H1 (cell line): Measurements from ENCODE around the gene TMUB1. TPM values are rescaled to one million over a fixed set of nuclear protein-coding genes. Genes with fewer than 3 reads are reported as not detected.

Experiments
- CTCF ChIA-PET: fragments of 300-600 bp; sonication (Branson Sonifier 250); formaldehyde crosslinking; loops from one replicate; lab custom pipeline; 2021; ENCODE audit not compliant: partially characterized antibody; lab: Charles Lee
- POLR2A ChIA-PET: fragments of 300-600 bp; sonication (Branson Sonifier 250); formaldehyde crosslinking; loops from one replicate; lab custom pipeline; 2021; ENCODE audit warnings: inconsistent platforms; ENCODE audit not compliant: partially characterized antibody; lab: Charles Lee
- DNase-seq, 2 experiments: peaks; one replicate each; pipeline versions ENCODE4 v3.0.0 to v3.0.0-alpha.2; 2010 to 2022; ENCODE audit warnings: low spot score in 2 of 2, low read depth in 1 of 2, mixed read lengths in 1 of 2
- FAIRE-seq: peaks from 2 replicates; lab custom pipeline; 2011; peaks lifted over from hg19 to GRCh38; lab: Jason Lieb, UNC
- H2AFZ ChIP-seq: 2 replicates; pipeline ENCODE4 v1.8.1; 2012; ENCODE audit warnings: low read length, inconsistent platforms
- H2AK5ac ChIP-seq: 2 replicates; pipeline ENCODE4 v1.6.1; 2013; ENCODE audit warnings: low read depth, low read length
- H2BK120ac ChIP-seq: replicated peaks from 2 replicates; pipeline ENCODE3; 2013; ENCODE audit warnings: low read depth, low read length, inconsistent platforms
- H2BK12ac ChIP-seq: 2 replicates; pipeline ENCODE4 v1.6.1; 2013; ENCODE audit warnings: low read depth, low read length
- H2BK15ac ChIP-seq: 2 replicates; pipeline ENCODE4 v1.6.1; 2013; ENCODE audit warnings: low read length
- H2BK20ac ChIP-seq: 2 replicates; pipeline ENCODE4 v1.6.1; 2013; ENCODE audit warnings: low read length
- H2BK5ac ChIP-seq: 2 replicates; pipeline ENCODE4 v1.6.1; 2013; ENCODE audit warnings: low read depth, low read length
- H3K14ac ChIP-seq: 2 replicates; pipeline ENCODE4 v1.6.1; 2013; ENCODE audit warnings: inconsistent platforms; ENCODE audit not compliant: insufficient read length
- H3K18ac ChIP-seq: 2 replicates; pipeline ENCODE4 v1.6.1; 2013; ENCODE audit warnings: low read length; ENCODE audit errors: extremely low read depth
- H3K23ac ChIP-seq: 2 replicates; pipeline ENCODE4 v1.6.1; 2013; ENCODE audit warnings: inconsistent platforms; ENCODE audit not compliant: insufficient read length
- H3K23me2 ChIP-seq: 2 replicates; pipeline ENCODE4 v1.6.1; 2013; ENCODE audit warnings: low read depth, low read length
- H3K27ac ChIP-seq: 2 replicates; pipeline ENCODE4 v1.6.1; 2011; ENCODE audit warnings: low read depth, low read length, inconsistent platforms
- H3K27me3 ChIP-seq, 4 experiments: replicated peaks in 1 of 4; 1 replicate in 1 of 4; 2 replicates in 3 of 4; pipeline versions ENCODE4 v1.6.1 to v1.8.1; 2011 to 2013; ENCODE audit warnings: low read length in 3 of 4, mild to moderate bottlenecking in 3 of 4, inconsistent platforms in 2 of 4, mixed read lengths in 2 of 4, moderate library complexity in 1 of 4; ENCODE audit not compliant: control insufficient read depth in 3 of 4, insufficient read depth in 3 of 4; ENCODE audit errors: extremely low read depth in 1 of 4
- H3K36me3 ChIP-seq, 4 experiments: 2 replicates each; pipeline versions ENCODE4 v1.6.1 to v1.8.1; 2011 to 2013; ENCODE audit warnings: mild to moderate bottlenecking in 4 of 4, low read length in 3 of 4, moderate library complexity in 2 of 4, control low read depth in 1 of 4, inconsistent platforms in 1 of 4; ENCODE audit not compliant: insufficient read depth in 4 of 4, control insufficient read depth in 2 of 4
- H3K4ac ChIP-seq: replicated peaks from 2 replicates; pipeline ENCODE3; 2013; ENCODE audit warnings: low read length, low read depth, mixed read lengths, inconsistent platforms; ENCODE audit not compliant: insufficient read length
- H3K4me1 ChIP-seq, 4 experiments: replicated peaks in 1 of 4; 1 replicate in 1 of 4; 2 replicates in 3 of 4; pipeline versions ENCODE4 v1.6.1 to v1.8.1; 2011 to 2013; ENCODE audit warnings: low read length in 3 of 4, inconsistent platforms in 2 of 4, mixed read lengths in 1 of 4; ENCODE audit not compliant: insufficient read depth in 4 of 4, control insufficient read depth in 3 of 4
- H3K4me2 ChIP-seq, 2 experiments: 2 replicates each; pipeline versions ENCODE4 v1.6.1 to v1.8.1; 2011 to 2013; ENCODE audit warnings: low read depth in 2 of 2, low read length in 2 of 2, control low read depth in 1 of 2, inconsistent platforms in 1 of 2, mild to moderate bottlenecking in 1 of 2; ENCODE audit not compliant: insufficient read depth in 1 of 2
- H3K4me3 ChIP-seq, 4 experiments: fragments of 200-600, 300-600 bp in 1 of 4; sonication (generic), shearing (Covaris generic), sonication (Bioruptor Twin) in 1 of 4; 2 replicates each; pipeline versions ENCODE4 v1.5.1 to v1.8.1; 2011 to 2016; ENCODE audit warnings: low read length in 4 of 4, low read depth in 3 of 4, control low read depth in 2 of 4, inconsistent platforms in 2 of 4, mild to moderate bottlenecking in 2 of 4, mixed read lengths in 1 of 4, moderate library complexity in 1 of 4; ENCODE audit not compliant: insufficient read depth in 2 of 4; ENCODE audit errors: extremely low read depth in 1 of 4
- H3K56ac ChIP-seq: replicated peaks from 2 replicates; pipeline ENCODE3; 2013; ENCODE audit warnings: low read depth, mild to moderate bottlenecking, mixed read lengths, low read length, inconsistent platforms; ENCODE audit not compliant: insufficient read length
- H3K79me1 ChIP-seq: 2 replicates; pipeline ENCODE4 v1.6.1; 2013; ENCODE audit warnings: low read depth, low read length, control low read depth
- H3K79me2 ChIP-seq, 2 experiments: 2 replicates each; pipeline versions ENCODE4 v1.6.1 to v1.8.1; 2012 to 2013; ENCODE audit warnings: low read length in 2 of 2, mild to moderate bottlenecking in 2 of 2, inconsistent platforms in 1 of 2; ENCODE audit not compliant: insufficient read depth in 2 of 2, control insufficient read depth in 1 of 2
- H3K9ac ChIP-seq, 4 experiments: replicated peaks in 1 of 4; 1 replicate in 1 of 4; 2 replicates in 3 of 4; pipeline versions ENCODE4 v1.6.1 to v1.8.1; 2011 to 2013; ENCODE audit warnings: low read depth in 3 of 4, low read length in 3 of 4, control low read depth in 2 of 4, mild to moderate bottlenecking in 2 of 4, moderate library complexity in 2 of 4, inconsistent platforms in 1 of 4; ENCODE audit errors: extremely low read depth in 1 of 4
- H3K9me3 ChIP-seq, 2 experiments: 2 replicates each; pipeline versions ENCODE4 v1.6.1 to v1.8.1; 2012 to 2013; ENCODE audit warnings: mild to moderate bottlenecking in 2 of 2, moderate library complexity in 2 of 2, control low read depth in 1 of 2, inconsistent platforms in 1 of 2, low read depth in 1 of 2, low read length in 1 of 2, mixed read lengths in 1 of 2; ENCODE audit not compliant: insufficient read depth in 2 of 2
- H4K20me1 ChIP-seq, 2 experiments: replicated peaks in 1 of 2; 2 replicates each; pipeline versions ENCODE3 to v1.8.1; 2011 to 2013; ENCODE audit warnings: inconsistent platforms in 2 of 2, low read length in 2 of 2, mild to moderate bottlenecking in 1 of 2; ENCODE audit not compliant: insufficient read depth in 2 of 2, control insufficient read depth in 1 of 2
- H4K5ac ChIP-seq: 2 replicates; pipeline ENCODE4 v1.6.1; 2013; ENCODE audit warnings: low read length, low read depth, mixed read lengths, inconsistent platforms; ENCODE audit not compliant: insufficient read length
- H4K8ac ChIP-seq: 2 replicates; pipeline ENCODE4 v1.8.0; 2013; ENCODE audit warnings: mild to moderate bottlenecking, moderate library complexity, low read length, inconsistent platforms; ENCODE audit not compliant: insufficient read depth; ENCODE audit errors: extremely low read depth
- H4K91ac ChIP-seq: replicated peaks from 2 replicates; pipeline ENCODE3; 2013; ENCODE audit warnings: low read length, mixed read lengths, inconsistent platforms; ENCODE audit not compliant: insufficient read length
- CTBP2 ChIP-seq: IDR thresholded peaks from 2 replicates; pipeline ENCODE4 v1.7.0; 2011; ENCODE audit warnings: borderline replicate concordance, mild to moderate bottlenecking, moderate library complexity, mixed read lengths, low read length; ENCODE audit not compliant: insufficient read depth, insufficient read length
- SP2 ChIP-seq: IDR thresholded peaks from 2 replicates; pipeline ENCODE4 v1.6.1; 2012; ENCODE audit warnings: mild to moderate bottlenecking, low read length, inconsistent platforms
- TEAD4 ChIP-seq: IDR thresholded peaks from 2 replicates; pipeline ENCODE4 v1.6.1; 2012; ENCODE audit warnings: low read depth, low read length, inconsistent platforms, mixed read lengths
- WGBS, 2 experiments: shearing (Covaris generic) in 1 of 2; methylation state at CpG; one replicate each; pipeline versions ENCODE4 v1.1.6 to v1.1.7; 2013 to 2015; ENCODE audit warnings: low lambda C conversion rate in 2 of 2, mixed read lengths in 2 of 2, inconsistent platforms in 1 of 2, low coverage in 1 of 2, missing lambda C conversion rate in 1 of 2; ENCODE audit not compliant: insufficient replicate concordance in 2 of 2, insufficient coverage in 1 of 2, insufficient read length in 1 of 2; ENCODE audit errors: extremely low coverage in 1 of 2, missing lambda C conversion rate in 1 of 2; 5-methylcytosine and 5-hydroxymethylcytosine counted together
- polyA plus RNA-seq, 7 experiments: library from polyadenylated mRNA; depleted of rRNA in 3 of 7; stranded (reverse) in 5 of 7; unstranded in 2 of 7; fragments of >200 nt in 5 of 7; fragments of 200-250 nt in 2 of 7; gene quantifications; 1 replicate in 5 of 7; 2 replicates in 1 of 7; 4 replicates in 1 of 7; pipeline versions ENCODE4 v1.2.1 to v1.2.3, GENCODE V29; 2011 to 2013; ENCODE audit warnings: missing spikeins in 2 of 7, mixed read lengths in 2 of 7
- total RNA-seq: library from RNA; stranded (reverse); fragmentation: NEBNext Ultra II Directional; extraction: Animal tissue kit (Norgen Biotek cat#: 25700); gene quantifications from 2 replicates; pipeline ENCODE4 v1.2.1, GENCODE V29; 2021

The TMUB1 gene
- total and polyA plus RNA-seq, 2 of the 8 experiments (the other 6 are each of a cell fraction or from before 2014, with no cell fraction given), result 41.4 to 56.2 TPM

DNA sequence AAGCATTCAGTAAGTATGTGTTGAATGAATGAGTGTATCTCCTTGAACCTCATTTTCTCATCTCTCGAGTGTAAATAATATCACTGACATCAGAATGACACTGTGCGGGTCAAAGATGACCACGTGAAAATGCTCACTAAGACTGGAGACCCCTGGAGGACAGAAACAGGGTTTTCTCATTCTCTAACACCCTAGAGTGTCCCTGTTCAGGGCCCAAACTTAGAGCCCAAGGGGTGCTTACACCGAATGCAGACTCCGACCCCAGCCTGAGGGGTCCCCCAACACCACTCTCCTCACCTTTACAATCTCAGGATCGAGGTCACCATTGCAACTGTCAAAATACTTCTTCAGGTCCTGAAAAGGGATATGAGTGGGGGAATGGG is 27.0 kb downstream of the TMUB1 start:
- no peak overlapping the region for H2BK15ac ChIP-seq
- H4K8ac ChIP-seq, result no peak overlapping the region; the same call in 1 of the 2 replicates
- 81% methylated on average over 6 of the region's 6 CpGs; no CpG with 5 or more reads in 1 of the 2 experiments for WGBS, 2 experiments
- H4K5ac ChIP-seq, result no peak overlapping the region
- H3K4me1 ChIP-seq, result peaks cover 9 to 32% (median 23%) of the 10 kb centered on the region in 4 experiments
- H3K79me1 ChIP-seq, result 0 out of 2 replicates have a peak, but pooled peaks cover 3% of the 10 kb centered on the region
- no peak overlapping the region for H3K27ac ChIP-seq
- H3K14ac ChIP-seq, result no peak overlapping the region
- no peak for DNase-seq
- peak overlapping the region in 1 of 4 experiments; percentile 91; a peak in 1 of 8 replicates for H3K4me3 ChIP-seq
- no peak overlapping the region for H2AFZ ChIP-seq
- no peaks in the 10 kb centered on the region for H3K9me3 ChIP-seq
- H4K20me1 ChIP-seq, result peaks cover 0 to 12% of the 10 kb centered on the region in 2 experiments
- no peak overlapping the region for H2BK20ac ChIP-seq
- H3K23me2 ChIP-seq, result peaks cover 21% of the 10 kb centered on the region
- no peak overlapping the region for H2BK5ac ChIP-seq
- no peak overlapping the region for H3K56ac ChIP-seq
- peak overlapping the region; percentile 86 to 98; a peak in 3 of 4 replicates for H3K4me2 ChIP-seq
- no peak overlapping the region for H2BK120ac ChIP-seq
- H3K23ac ChIP-seq, result no peak overlapping the region
- no peak overlapping the region for H3K9ac ChIP-seq
- H3K18ac ChIP-seq, result no peak overlapping the region
- H2AK5ac ChIP-seq, result no peak overlapping the region
- H3K4ac ChIP-seq, result no peak overlapping the region
- ChIA-PET POLR2A (interaction anchor here (1.2 to 2.2 kb wide), 2 partner anchors 9 to 28 kb away, joined by 4 to 7 read pairs; partner anchors contain the start of gene ABCB8), CTCF (interaction anchor here (0.9 to 9.7 kb wide), 12 partner anchors 11 to 57 kb away, joined by 3 to 88 read pairs (median 6); no protein-coding TSS in a partner anchor)
- no peak overlapping the region for H2BK12ac ChIP-seq
- H3K27me3 ChIP-seq, result peaks cover 0 to 21% (median 7%) of the 10 kb centered on the region in 4 experiments; a peak in 5 of 7 replicates
- H4K91ac ChIP-seq, result no peak overlapping the region
- FAIRE-seq, result no peak
- no peaks in the 10 kb centered on the region for H3K79me2 ChIP-seq
- no peaks in the 10 kb centered on the region for H3K36me3 ChIP-seq
- TF ChIP-seq CTBP2, result no peak
- TF ChIP-seq SP2, result no peak
- TF ChIP-seq TEAD4, result no peak
